Epithelial cell of esophagus (primary cell): ENCODE results near the gene PCSK4.

Source experiments
- DNase-seq: peaks from one replicate; pipeline ENCODE4 v3.0.0; 2010; ENCODE audit warnings: low read depth
- H3K4me3 ChIP-seq: 2 replicates; pipeline ENCODE4 v1.5.1; 2011; ENCODE audit warnings: mild to moderate bottlenecking, low read length, control low read depth
- CTCF ChIP-seq: IDR thresholded peaks from 2 replicates; pipeline ENCODE4 v1.5.1; 2011; ENCODE audit warnings: low read depth, mild to moderate bottlenecking, low read length, control low read depth, inconsistent platforms; ENCODE audit not compliant: insufficient read depth; ENCODE audit errors: missing control alignments

Gene PCSK4

DNA sequence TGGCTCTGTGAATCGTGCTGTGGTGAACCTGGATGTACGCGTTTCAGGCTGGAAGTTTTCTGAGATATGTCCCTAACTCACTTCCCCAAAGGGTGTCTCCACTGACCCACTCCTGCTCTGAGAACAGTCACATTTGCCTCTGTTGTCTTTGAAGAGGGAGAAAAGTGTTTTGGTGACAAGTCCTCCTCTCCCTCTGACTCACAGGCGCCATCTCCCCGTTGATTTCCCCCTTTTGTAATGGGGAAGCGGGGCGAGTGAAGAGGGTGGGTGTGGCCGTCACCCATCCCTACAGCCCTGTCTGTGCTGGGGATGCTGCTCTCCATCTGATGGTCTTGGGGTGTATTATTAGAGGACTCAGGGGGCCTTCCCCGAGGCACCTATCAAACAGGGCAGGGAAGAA lies 30.7 kb downstream of the PCSK4 start:
- no peak for DNase-seq
- TF ChIP-seq CTCF: no peak
- no peak overlapping the region for H3K4me3 ChIP-seq

DNA sequence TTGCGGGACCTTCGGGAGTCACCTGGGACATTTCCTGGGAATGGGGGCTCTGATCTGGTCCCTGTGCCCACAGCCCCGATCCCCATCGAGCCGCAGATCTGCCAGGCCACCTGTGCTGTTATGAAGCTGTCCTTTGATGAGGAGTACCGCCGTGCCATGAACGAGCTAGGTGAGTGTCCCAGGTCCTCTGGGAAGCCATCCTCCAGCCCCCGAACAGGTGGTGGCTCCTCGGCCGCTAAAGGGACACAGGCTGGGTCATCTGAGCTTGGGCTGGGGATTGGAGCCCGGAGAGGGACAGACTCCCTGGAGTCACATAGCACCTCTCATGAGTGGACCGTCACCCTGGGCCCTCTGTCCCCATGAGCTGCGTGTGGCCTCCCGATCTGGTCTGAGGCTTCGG lies 32.3 kb downstream of the PCSK4 start:
- no peak overlapping the region for H3K4me3 ChIP-seq
- TF ChIP-seq CTCF: no peak
- no peak for DNase-seq

GRCh38 chr19:1457031-1457739 lies 33.0 kb downstream of the PCSK4 start:
- no peak overlapping the region for H3K4me3 ChIP-seq
- peak; percentile 42 for DNase-seq
- TF ChIP-seq CTCF: peak; percentile 11

- DNase-seq: no peak
- H3K4me3 ChIP-seq: no peak overlapping the region
Measured at GRCh38 chr19:1456121-1456900, 33.8 kb downstream of the PCSK4 start.

GRCh38 chr19:1455336-1456120 lies 34.6 kb downstream of the PCSK4 start:
- no peak for TF ChIP-seq CTCF
- no peak overlapping the region for H3K4me3 ChIP-seq
- DNase-seq: peak; percentile 89

More at GRCh38 chr19:1456121-1456900, 33.8 kb downstream of the PCSK4 start:
- no peak for TF ChIP-seq CTCF

GRCh38 chr19:1455002-1455335 lies 35.2 kb downstream of the PCSK4 start:
- TF ChIP-seq CTCF: no peak
- no peak overlapping the region for H3K4me3 ChIP-seq
- peak; percentile 87 for DNase-seq
